Common myeloid progenitor, CD34-positive (primary cell): ENCODE measurements around the gene ECI2.

ENCODE experiments used
- CTCF ChIA-PET: fragments of 350-600 bp; sonication (Branson Sonifier 250); formaldehyde crosslinking; loops from one replicate; lab custom pipeline; 2021; ENCODE audit warnings: antibody characterized with exemption; lab: Charles Lee
- POLR2A ChIA-PET: fragments of 350-600 bp; sonication (Branson Sonifier 250); formaldehyde crosslinking; loops from one replicate; lab custom pipeline; 2021; ENCODE audit warnings: antibody characterized with exemption; lab: Charles Lee
- DNase-seq, 3 donors: peaks; one replicate each; pipeline versions ENCODE4 v3.0.0 to v3.0.0-alpha.2; 2013
- H3K27ac ChIP-seq, 2 experiments: 1 replicate in 1 of 2; 2 replicates in 1 of 2; pipeline ENCODE4 v1.7.0; 2013; ENCODE audit warnings: inconsistent platforms in 2 of 2, low read length in 2 of 2, mild to moderate bottlenecking in 2 of 2, low read depth in 1 of 2, moderate library complexity in 1 of 2; ENCODE audit not compliant: severe bottlenecking in 2 of 2, insufficient read depth in 1 of 2, poor library complexity in 1 of 2
- H3K27me3 ChIP-seq, 5 experiments: replicated peaks in 2 of 5; 1 replicate in 3 of 5; 2 replicates in 2 of 5; pipeline versions ENCODE4 v1.6.1 to v1.7.0; 2013; ENCODE audit warnings: low read length in 4 of 5, mild to moderate bottlenecking in 2 of 5, moderate library complexity in 2 of 5, inconsistent platforms in 1 of 5; ENCODE audit not compliant: insufficient read depth in 5 of 5, control insufficient read depth in 4 of 5
- H3K36me3 ChIP-seq, 4 experiments: 1 replicate in 2 of 4; 2 replicates in 2 of 4; pipeline versions ENCODE4 v1.6.1 to v1.7.0; 2013; ENCODE audit warnings: low read length in 3 of 4, control low read depth in 1 of 4, mild to moderate bottlenecking in 1 of 4; ENCODE audit not compliant: control insufficient read depth in 4 of 4, insufficient read depth in 4 of 4
- H3K4me1 ChIP-seq, 4 experiments: 1 replicate in 3 of 4; 2 replicates in 1 of 4; pipeline versions ENCODE4 v1.6.1 to v1.7.1; 2013; ENCODE audit warnings: low read length in 3 of 4, mild to moderate bottlenecking in 3 of 4, control low read depth in 1 of 4, inconsistent platforms in 1 of 4, moderate library complexity in 1 of 4; ENCODE audit not compliant: control insufficient read depth in 4 of 4, insufficient read depth in 4 of 4; ENCODE audit errors: control extremely low read depth in 1 of 4
- H3K4me3 ChIP-seq, 7 experiments: 1 replicate in 4 of 7; 2 replicates in 3 of 7; pipeline versions ENCODE4 v1.5.1 to v1.7.0; 2013; ENCODE audit warnings: mild to moderate bottlenecking in 7 of 7, low read length in 6 of 7, moderate library complexity in 6 of 7, inconsistent platforms in 2 of 7, low read depth in 2 of 7, control low read depth in 1 of 7; ENCODE audit not compliant: insufficient read depth in 4 of 7, control insufficient read depth in 1 of 7; ENCODE audit errors: extremely low read depth in 1 of 7
- H3K9me3 ChIP-seq, 5 experiments: 1 replicate in 4 of 5; 2 replicates in 1 of 5; pipeline versions ENCODE4 v1.6.1 to v1.7.1; 2013; ENCODE audit warnings: low read length in 4 of 5, mild to moderate bottlenecking in 2 of 5, inconsistent platforms in 1 of 5, low read depth in 1 of 5, moderate library complexity in 1 of 5; ENCODE audit not compliant: control insufficient read depth in 4 of 5, insufficient read depth in 2 of 5; ENCODE audit errors: control extremely low read depth in 1 of 5
- WGBS: methylation state at CpG from one replicate; pipeline ENCODE4 v1.1.5; 2013; ENCODE audit not compliant: insufficient coverage; 5-methylcytosine and 5-hydroxymethylcytosine counted together

The ECI2 gene

GRCh38 chr6:4139272-4139671 lies 3.9 kb upstream of the ECI2 start:
- no peaks in the 10 kb centered on the region for H3K27me3 ChIP-seq
- H3K4me1 ChIP-seq = peaks cover 10 to 15% (median 12%) of the 10 kb centered on the region in 4 experiments
- H3K36me3 ChIP-seq = no peaks in the 10 kb centered on the region
- ChIA-PET CTCF (interaction anchor here (1.1 to 5.2 kb wide), 2 partner anchors 15 to 86 kb away, joined by 3 to 25 read pairs; no protein-coding TSS in a partner anchor), POLR2A (no interaction called here)
- peaks cover 0 to 3% (median 2%) of the 10 kb centered on the region in 5 experiments for H3K9me3 ChIP-seq
- WGBS = 92% methylated on average over 2 of the region's 3 CpGs
- no peak for DNase-seq
- no peak overlapping the region for H3K27ac ChIP-seq
- H3K4me3 ChIP-seq = no peak overlapping the region

GRCh38 chr6:4138186-4138585 lies 2.8 kb upstream of the ECI2 start:
- Histone ChIP-seq H3K4me3 (no peak overlapping the region), H3K36me3 (no peaks in the 10 kb centered on the region), H3K27me3 (no peaks in the 10 kb centered on the region), H3K9me3 (peaks cover 0 to under 1% (median 0%) of the 10 kb centered on the region in 5 experiments), H3K27ac (no peak overlapping the region), H3K4me1 (peaks cover 11 to 24% (median 19%) of the 10 kb centered on the region in 4 experiments)
- no CpG with 5 or more reads among the region's 3 CpGs for WGBS
- CTCF ChIA-PET = interaction anchor here (0.8 to 5.2 kb wide), 4 partner anchors 16 to 205 kb away, joined by 3 to 25 read pairs (median 3); no protein-coding TSS in a partner anchor
- no peak for DNase-seq
- POLR2A ChIA-PET = no interaction called here

DNA sequence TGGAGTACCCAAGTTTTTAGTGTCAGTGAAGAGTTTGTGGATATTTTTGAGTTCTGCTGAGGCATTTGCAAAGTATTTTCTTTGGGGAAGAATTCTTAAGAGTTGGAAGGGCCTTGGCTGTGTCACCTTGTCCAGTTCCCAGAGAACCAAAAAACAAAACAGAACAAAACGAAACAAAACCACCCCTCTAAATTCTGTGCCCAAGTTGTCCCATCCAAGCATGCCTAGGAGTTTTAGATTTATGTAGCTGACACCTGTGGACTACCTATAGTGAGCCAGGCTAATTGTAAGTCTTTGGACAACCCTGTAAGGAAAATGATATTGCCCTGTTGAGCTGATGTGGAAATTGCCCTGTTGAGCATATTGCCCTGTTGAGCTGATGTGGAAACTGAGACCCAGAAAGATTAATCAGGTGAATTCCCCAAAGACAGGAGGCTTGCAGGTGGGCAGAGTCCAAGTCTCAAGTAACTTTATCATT lies 1.0 kb upstream of the ECI2 start:
- WGBS = no CpG with 5 or more reads among the region's 1 CpG
- CTCF ChIA-PET = interaction anchor here (1.4 to 5.2 kb wide), 4 partner anchors 10 to 79 kb away, joined by 3 to 25 read pairs (median 8); no protein-coding TSS in a partner anchor
- POLR2A ChIA-PET = interaction anchor here (0.5 kb wide), 1 partner anchor 683 kb away, joined by 4 read pairs; no protein-coding TSS in a partner anchor
- DNase-seq = no peak
- Histone ChIP-seq H3K4me3 (peak overlapping the region; percentile 45 to 91 (median 76)), H3K27me3 (no peaks in the 10 kb centered on the region), H3K4me1 (peaks cover 11 to 24% (median 19%) of the 10 kb centered on the region in 4 experiments), H3K9me3 (peaks cover 0 to 8% (median 7%) of the 10 kb centered on the region in 5 experiments), H3K27ac (peak overlapping the region in 1 of 2 experiments; percentile 54), H3K36me3 (peaks cover 5 to 15% (median 11%) of the 10 kb centered on the region in 4 experiments)

GRCh38 chr6:4135665-4136353 lies 434 bp upstream of the ECI2 start:
- H3K27ac ChIP-seq = peak overlapping the region in 1 of 2 experiments; percentile 54
- H3K9me3 ChIP-seq = peaks cover 0 to 8% (median 7%) of the 10 kb centered on the region in 5 experiments
- CTCF ChIA-PET = interaction anchor here (1.7 to 5.2 kb wide), 3 partner anchors 9 to 19 kb away, joined by 3 to 25 read pairs (median 11); no protein-coding TSS in a partner anchor
- H3K36me3 ChIP-seq = peaks cover 5 to 16% (median 11%) of the 10 kb centered on the region in 4 experiments
- POLR2A ChIA-PET = no interaction called here
- WGBS = 0% methylated on average over 28 of the region's 64 CpGs
- peak; percentile 92 to 97 (median 96) for DNase-seq
- H3K4me1 ChIP-seq = peaks cover 11 to 24% (median 19%) of the 10 kb centered on the region in 4 experiments
- H3K27me3 ChIP-seq = no peaks in the 10 kb centered on the region
- H3K4me3 ChIP-seq = peak overlapping the region; percentile 45 to 91 (median 76)

GRCh38 chr6:4133941-4134838 lies 1.2 kb downstream of the ECI2 start:
- DNase-seq = peak in 2 of 3 donors; percentile 46 to 47
- peaks cover 11 to 24% (median 19%) of the 10 kb centered on the region in 4 experiments for H3K4me1 ChIP-seq
- POLR2A ChIA-PET = no interaction called here
- H3K27ac ChIP-seq = peak overlapping the region in 1 of 2 experiments; percentile 79
- CTCF ChIA-PET = interaction anchor here (1.3 to 1.7 kb wide), 2 partner anchors 10 to 17 kb away, joined by 3 to 4 read pairs; no protein-coding TSS in a partner anchor
- H3K36me3 ChIP-seq = peaks cover 15 to 31% (median 23%) of the 10 kb centered on the region in 4 experiments
- WGBS = 31% methylated on average over 6 of the region's 13 CpGs
- H3K4me3 ChIP-seq = peak overlapping the region in 6 of 7 experiments; percentile 75 to 94 (median 86)
- peaks cover 0 to 8% (median 7%) of the 10 kb centered on the region in 5 experiments for H3K9me3 ChIP-seq
- H3K27me3 ChIP-seq = no peaks in the 10 kb centered on the region

GRCh38 chr6:4130357-4130987 lies 4.9 kb downstream of the ECI2 start:
- POLR2A ChIA-PET = no interaction called here
- peaks cover 0 to 8% (median 7%) of the 10 kb centered on the region in 5 experiments for H3K9me3 ChIP-seq
- H3K4me1 ChIP-seq = peaks cover 6 to 16% (median 11%) of the 10 kb centered on the region in 4 experiments
- CTCF ChIA-PET = no interaction called here
- WGBS = 98% methylated on average over 3 of the region's 5 CpGs
- no peaks in the 10 kb centered on the region for H3K27me3 ChIP-seq
- peaks cover 31 to 66% (median 45%) of the 10 kb centered on the region in 4 experiments for H3K36me3 ChIP-seq
- no peak for DNase-seq
- H3K4me3 ChIP-seq = no peak overlapping the region
- no peak overlapping the region for H3K27ac ChIP-seq
